SU-DHL-6 (cell line): ENCODE data around the gene TULP4.

Experiments
- CTCF ChIP-seq: fragments of 200-600 bp; sonication (generic); IDR thresholded peaks from one replicate; pipeline ENCODE4 v1.5.1; 2017; ENCODE audit warnings: antibody characterized with exemption, mild to moderate bottlenecking, low read length, moderate library complexity; ENCODE audit not compliant: insufficient read depth, poor library complexity, severe bottlenecking
- EZH2phosphoT487 ChIP-seq: fragments of 200-600 bp; sonication (generic), shearing (Covaris generic); conservative IDR thresholded peaks from 2 replicates; pipeline ENCODE4 v1.6.1; 2018; ENCODE audit warnings: mild to moderate bottlenecking, antibody characterized with exemption, low read length, moderate library complexity, mixed read lengths

GRCh38 chr6:158516098-158516497 lies 203.8 kb downstream of the TULP4 start:
- TF ChIP-seq CTCF (no peak), EZH2phosphoT487 (no peak)
